SK-N-SH treated with all-trans-retinoic acid at 6 μM for 48 hours (cell line): ENCODE results near the gene ASCL5.

Experiments used
- ATAC-seq: fragments of 200-7000 bp; cut with Tn5 transposase; 3 replicates; pipeline ENCODE4 v1.9.1; 2020; ENCODE audit warnings: mild to moderate bottlenecking, moderate library complexity
- ARNTL ChIP-seq: fragments of 450-650 bp; formaldehyde crosslinking; IDR thresholded peaks from 2 replicates; pipeline ENCODE4 v1.5.0; 2020; ENCODE audit warnings: low read depth, mild to moderate bottlenecking, moderate library complexity, borderline replicate concordance
- BACH2 ChIP-seq: fragments of 250-450 bp; sonication (Bioruptor Pico); IDR thresholded peaks from 2 replicates; pipeline ENCODE4 v1.9.0; 2021; ENCODE audit warnings: mild to moderate bottlenecking, borderline replicate concordance
- CSDC2 ChIP-seq: fragments of 250-450 bp; sonication (Bioruptor Pico); IDR thresholded peaks from 2 replicates; pipeline ENCODE4 v1.5.0; 2020; ENCODE audit warnings: mild to moderate bottlenecking, moderate library complexity
- ESRRG ChIP-seq: fragments of 250-450 bp; sonication (Bioruptor Pico); IDR thresholded peaks from 2 replicates; pipeline ENCODE4 v1.6.1; 2021; ENCODE audit warnings: mild to moderate bottlenecking
- GLIS3 ChIP-seq: fragments of 250-450 bp; sonication (Bioruptor Pico); IDR thresholded peaks from 2 replicates; pipeline ENCODE4 v1.5.0; 2020; ENCODE audit warnings: mild to moderate bottlenecking, moderate library complexity
- ISL1 ChIP-seq: fragments of 250-450 bp; sonication (Bioruptor Pico); IDR thresholded peaks from 2 replicates; pipeline ENCODE4 v2.1.2; 2022; ENCODE audit warnings: mild to moderate bottlenecking, moderate library complexity
- PATZ1 ChIP-seq: fragments of 250-450 bp; sonication (Bioruptor Pico); IDR thresholded peaks from 2 replicates; pipeline ENCODE4 v1.8.0; 2020; ENCODE audit warnings: mild to moderate bottlenecking, moderate library complexity, borderline replicate concordance
- POU6F1 ChIP-seq: fragments of 250-450 bp; sonication (Bioruptor Pico); IDR thresholded peaks from 2 replicates; pipeline ENCODE4 v1.8.0; 2021; ENCODE audit warnings: low read depth, mild to moderate bottlenecking, moderate library complexity, borderline replicate concordance
- PPARA ChIP-seq: fragments of 250-450 bp; sonication (Bioruptor Pico); IDR thresholded peaks from 2 replicates; pipeline ENCODE4 v1.5.0; 2020; ENCODE audit warnings: mild to moderate bottlenecking, borderline replicate concordance
- RARB ChIP-seq: fragments of 250-450 bp; sonication (Bioruptor Pico); IDR thresholded peaks from 2 replicates; pipeline ENCODE4 v1.8.0; 2021; ENCODE audit warnings: mild to moderate bottlenecking, moderate library complexity
- SNAI2 ChIP-seq: fragments of 250-450 bp; sonication (Bioruptor Pico); IDR thresholded peaks from 2 replicates; pipeline ENCODE4 v1.5.0; 2020; ENCODE audit warnings: mild to moderate bottlenecking, moderate library complexity
- TCF4 ChIP-seq: fragments of 250-450 bp; sonication (Bioruptor Pico); IDR thresholded peaks from 2 replicates; pipeline ENCODE4 v1.8.0; 2021; ENCODE audit warnings: mild to moderate bottlenecking, moderate library complexity, borderline replicate concordance
- TOX ChIP-seq: fragments of 250-450 bp; sonication (Bioruptor Pico); IDR thresholded peaks from 2 replicates; pipeline ENCODE4 v1.8.0; 2021; ENCODE audit warnings: mild to moderate bottlenecking, moderate library complexity, borderline replicate concordance
- TSHZ2 ChIP-seq: fragments of 250-450 bp; sonication (Bioruptor Pico); IDR thresholded peaks from 2 replicates; pipeline ENCODE4 v1.5.0; 2020; ENCODE audit warnings: mild to moderate bottlenecking, moderate library complexity
- ZC3H10 ChIP-seq: fragments of 250-450 bp; sonication (Bioruptor Pico); IDR thresholded peaks from 2 replicates; pipeline ENCODE4 v1.5.1; 2021; ENCODE audit warnings: mild to moderate bottlenecking, moderate library complexity
- ZFP3 ChIP-seq: fragments of 250-450 bp; sonication (Bioruptor Pico); IDR thresholded peaks from 2 replicates; pipeline ENCODE4 v1.5.0; 2020; ENCODE audit warnings: mild to moderate bottlenecking, moderate library complexity
- ZFP30 ChIP-seq: fragments of 450-650 bp; formaldehyde crosslinking; IDR thresholded peaks from 2 replicates; pipeline ENCODE4 v1.5.0; 2022; ENCODE audit warnings: mild to moderate bottlenecking, moderate library complexity
- ZNF565 ChIP-seq: fragments of 450-650 bp; formaldehyde crosslinking; conservative IDR thresholded peaks from 2 replicates; pipeline ENCODE4 v1.5.0; 2020; ENCODE audit warnings: low read depth, mild to moderate bottlenecking, moderate library complexity
- ZNF70 ChIP-seq: fragments of 450-650 bp; formaldehyde crosslinking; IDR thresholded peaks from 2 replicates; pipeline ENCODE4 v1.5.0; 2020; ENCODE audit warnings: mild to moderate bottlenecking, moderate library complexity
- ZNF8 ChIP-seq: fragments of 450-650 bp; formaldehyde crosslinking; IDR thresholded peaks from 2 replicates; pipeline ENCODE4 v1.5.0; 2020; ENCODE audit warnings: mild to moderate bottlenecking, moderate library complexity

ASCL5 gene

GRCh38 chr1:201066986-201067385 lies 60.0 kb downstream of the ASCL5 start:
- TF ChIP-seq TCF4 (CRISPR knock-in tag) (no peak), GLIS3 (CRISPR knock-in tag) (no peak), ZFP30 (CRISPR knock-in tag) (no peak), SNAI2 (CRISPR knock-in tag) (no peak), ZC3H10 (no peak), BACH2 (CRISPR knock-in tag) (no peak), ESRRG (CRISPR knock-in tag) (no peak), CSDC2 (CRISPR knock-in tag) (no peak), TSHZ2 (CRISPR knock-in tag) (no peak), ISL1 (CRISPR knock-in tag) (no peak), TOX (CRISPR knock-in tag) (no peak), ZNF70 (CRISPR knock-in tag) (no peak), RARB (CRISPR knock-in tag) (no peak)
- ATAC-seq: no peak

- ATAC-seq: no peak
- no peak for TF ChIP-seq ESRRG (CRISPR knock-in tag)
- TF ChIP-seq ZNF70 (CRISPR knock-in tag): no peak
- no peak for TF ChIP-seq PPARA (CRISPR knock-in tag)
- TF ChIP-seq ARNTL (CRISPR knock-in tag): no peak
- no peak for TF ChIP-seq TCF4 (CRISPR knock-in tag)
- TF ChIP-seq POU6F1: no peak
- no peak for TF ChIP-seq ZNF565
- TF ChIP-seq, all 23 proteins: peak for 0
These were observed 61.3 kb downstream of the ASCL5 start for GRCh38 chr1:201065686-201066085.

GRCh38 chr1:201064806-201065205 lies 62.2 kb downstream of the ASCL5 start:
- no peak for ATAC-seq
- TF ChIP-seq TOX (CRISPR knock-in tag): no peak
- TF ChIP-seq ZNF565: no peak
- no peak for TF ChIP-seq ESRRG (CRISPR knock-in tag)
- no peak for TF ChIP-seq ARNTL (CRISPR knock-in tag)
- no peak for TF ChIP-seq SNAI2 (CRISPR knock-in tag)
- no peak for TF ChIP-seq ZFP3 (CRISPR knock-in tag)
- no peak for TF ChIP-seq BACH2 (CRISPR knock-in tag)
- no peak for TF ChIP-seq ZNF70 (CRISPR knock-in tag)
- no peak for TF ChIP-seq ZFP30 (CRISPR knock-in tag)
- no peak for TF ChIP-seq POU6F1
- no peak for TF ChIP-seq PATZ1 (CRISPR knock-in tag)
- TF ChIP-seq ZNF8 (CRISPR knock-in tag): no peak
- TF ChIP-seq PPARA (CRISPR knock-in tag): no peak
- TF ChIP-seq GLIS3 (CRISPR knock-in tag): no peak
